NCI-H1930 (cell line): ENCODE data around the gene SEC23B.
A peak's percentile ranks its signal among the peaks of the same experiment; 100 is the strongest.
"Not testable (repeated sequence)": the region's sequence is repeated elsewhere in the genome, so short reads cannot be mapped to it uniquely, and the experiment has no call there.

ENCODE experiments used
- DNase-seq, 2 experiments: peaks; one replicate each; lab custom pipeline; 2025; lab: John Stamatoyannopoulos, UW

The SEC23B gene

GRCh38 chr20:18507218-18508191 is at the start of gene SEC23B:
TSS of gene SEC23B (plus strand) at chr20:18507940. CDS start at chr20:18510836, 2,896 bp downstream.
- DNase-seq = peak; percentile 97

- DNase-seq = no peak
Observed at GRCh38 chr20:18465536-18466200, 42.1 kb upstream of the SEC23B start.

- peak in 1 of 2 experiments; percentile 82 for DNase-seq
Observed at GRCh38 chr20:18466574-18466893, 41.2 kb upstream of the SEC23B start.

- peak; percentile 95 to 98 for DNase-seq
Observed at GRCh38 chr20:18466894-18467730, 40.6 kb upstream of the SEC23B start, which contains the start of the genes DZANK1 and POLR3F. TSS of gene DZANK1 (minus strand) at chr20:18467030. CDS start at chr20:18465358, 1,672 bp downstream. TSS of gene POLR3F (plus strand) at chr20:18467390. CDS start at chr20:18467507, 117 bp downstream.

- DNase-seq = no peak
Observed at GRCh38 chr20:18477218-18477617, 30.5 kb upstream of the SEC23B start.

- no peak for DNase-seq
Observed at GRCh38 chr20:18477821-18478220, 29.9 kb upstream of the SEC23B start.

GRCh38 chr20:18481596-18481995 is 26.1 kb upstream of the SEC23B start:
- DNase-seq = no peak

- no peak for DNase-seq
Observed at GRCh38 chr20:18488301-18488700, 19.4 kb upstream of the SEC23B start.

- no peak for DNase-seq
Observed at GRCh38 chr20:18496042-18496441, 11.7 kb upstream of the SEC23B start.

GRCh38 chr20:18496740-18497592 is 10.8 kb upstream of the SEC23B start, which contains the start of gene RBBP9:
TSS of gene RBBP9 (minus strand) at chr20:18497225. CDS start at chr20:18497167, 58 bp downstream.
- peak; percentile 80 to 87 for DNase-seq

GRCh38 chr20:18497603-18498002 is 10.1 kb upstream of the SEC23B start:
- no peak for DNase-seq

- DNase-seq = not testable (repeated sequence)
Observed at GRCh38 chr20:18501672-18502071, 6.1 kb upstream of the SEC23B start.

- DNase-seq = no peak
Observed at GRCh38 chr20:18504479-18505060, 3.2 kb upstream of the SEC23B start.

GRCh38 chr20:18506744-18507143 is 996 bp upstream of the SEC23B start:
- DNase-seq = no peak

- no peak for DNase-seq
Observed at GRCh38 chr20:18511571-18511970, 3.8 kb downstream of the SEC23B start.

GRCh38 chr20:18513208-18513607 is 5.5 kb downstream of the SEC23B start:
- no peak for DNase-seq

- DNase-seq = no peak
Observed at GRCh38 chr20:18514127-18514526, 6.4 kb downstream of the SEC23B start.

- no peak for DNase-seq
Observed at GRCh38 chr20:18515973-18516372, 8.2 kb downstream of the SEC23B start.

- not testable (repeated sequence) for DNase-seq
Observed at GRCh38 chr20:18522066-18522465, 14.3 kb downstream of the SEC23B start.

- DNase-seq = no peak
Observed at GRCh38 chr20:18523066-18523465, 15.3 kb downstream of the SEC23B start.
